Nephron progenitor cell (in vitro differentiated cells): ENCODE data around the gene ACOX3.
"Not testable (repeated sequence)": the region's sequence is repeated elsewhere in the genome, so short reads cannot be mapped to it uniquely, and the experiment has no call there.

Experiments
- DNase-seq: peaks from one replicate; pipeline ENCODE4 v3.0.0; 2021
- H3K27ac Mint-ChIP-seq: 2 replicates; pipeline ENCODE4 v1.8.0; 2021; ENCODE audit warnings: mild to moderate bottlenecking, moderate library complexity, mixed read lengths
- H3K27me3 Mint-ChIP-seq: 2 replicates; pipeline ENCODE4 v1.8.0; 2021; ENCODE audit warnings: mild to moderate bottlenecking, low read depth, mixed read lengths; ENCODE audit not compliant: poor library complexity
- H3K36me3 Mint-ChIP-seq: 2 replicates; pipeline ENCODE4 v1.8.0; 2021; ENCODE audit warnings: low read depth, mixed read lengths
- H3K4me1 Mint-ChIP-seq: 2 replicates; pipeline ENCODE4 v1.8.0; 2021; ENCODE audit warnings: mixed read lengths
- H3K4me3 Mint-ChIP-seq: 2 replicates; pipeline ENCODE4 v1.8.0; 2021; ENCODE audit warnings: mild to moderate bottlenecking, moderate library complexity, mixed read lengths
- H3K9me3 Mint-ChIP-seq: 2 replicates; pipeline ENCODE4 v1.8.0; 2021; ENCODE audit warnings: mild to moderate bottlenecking, moderate library complexity, mixed read lengths
- CTCF ChIP-seq: fragments of 200-600 bp; sonication (generic); IDR thresholded peaks from 2 replicates; pipeline ENCODE4 v1.5.0; 2021; ENCODE audit warnings: antibody characterized with exemption

ACOX3 gene

GRCh38 chr4:8440492-8441311, at the start of gene ACOX3, which contains the start of gene TRMT44:
Gene ACOX3 (minus strand): TSS chr4:8440723. CDS start chr4:8416521, 24,202 bp downstream.
Gene TRMT44 (plus strand): TSS chr4:8440777. CDS start chr4:8440823, 46 bp downstream.
- peak; percentile 95 for DNase-seq
- Mint-ChIP-seq H3K36me3 (peaks cover 12% of the 10 kb centered on the region), H3K27me3 (peaks cover 12% of the 10 kb centered on the region), H3K4me1 (peaks cover 55% of the 10 kb centered on the region), H3K4me3 (peak within 1 kb of the TSS; percentile 87), H3K27ac (peak within 1 kb of the TSS; percentile 98), H3K9me3 (peaks cover 20% of the 10 kb centered on the region)
- no peak for TF ChIP-seq CTCF

- H3K27me3 Mint-ChIP-seq = peaks cover 14% of the 10 kb centered on the region
- H3K27ac Mint-ChIP-seq = peak overlapping the region; percentile 73
- no peak for TF ChIP-seq CTCF
- no peak for DNase-seq
- H3K4me3 Mint-ChIP-seq = no peak overlapping the region
- H3K9me3 Mint-ChIP-seq = peaks cover 42% of the 10 kb centered on the region
- peaks cover 55% of the 10 kb centered on the region for H3K4me1 Mint-ChIP-seq
- peaks cover 54% of the 10 kb centered on the region for H3K36me3 Mint-ChIP-seq
These were observed 48.4 kb upstream of the ACOX3 start for GRCh38 chr4:8488791-8489369.

- H3K27ac Mint-ChIP-seq, H3K4me3 Mint-ChIP-seq, DNase-seq: not testable (repeated sequence)
- peaks cover 39% of the 10 kb centered on the region for H3K36me3 Mint-ChIP-seq
- peaks cover 15% of the 10 kb centered on the region for H3K27me3 Mint-ChIP-seq
- H3K9me3 Mint-ChIP-seq = peaks cover 42% of the 10 kb centered on the region
- H3K4me1 Mint-ChIP-seq = peaks cover 50% of the 10 kb centered on the region
These were observed 46.1 kb upstream of the ACOX3 start for GRCh38 chr4:8486643-8487042.

- no peak for DNase-seq
- Mint-ChIP-seq H3K9me3 (no peaks in the 10 kb centered on the region), H3K27me3 (peaks cover 15% of the 10 kb centered on the region), H3K4me1 (peaks cover 29% of the 10 kb centered on the region), H3K36me3 (peaks cover 25% of the 10 kb centered on the region), H3K4me3 (no peak overlapping the region), H3K27ac (no peak overlapping the region)
- TF ChIP-seq CTCF = no peak
These were observed 39.7 kb upstream of the ACOX3 start for GRCh38 chr4:8480221-8480620.

GRCh38 chr4:8478801-8479744, 38.5 kb upstream of the ACOX3 start:
- no peak for DNase-seq
- TF ChIP-seq CTCF = no peak
- H3K27ac Mint-ChIP-seq = no peak overlapping the region
- H3K4me3 Mint-ChIP-seq = no peak overlapping the region
- peaks cover 10% of the 10 kb centered on the region for H3K27me3 Mint-ChIP-seq
- H3K4me1 Mint-ChIP-seq = peaks cover 27% of the 10 kb centered on the region
- H3K9me3 Mint-ChIP-seq = no peaks in the 10 kb centered on the region
- H3K36me3 Mint-ChIP-seq = peaks cover 25% of the 10 kb centered on the region

GRCh38 chr4:8478371-8478770, 37.8 kb upstream of the ACOX3 start:
- Mint-ChIP-seq H3K4me1 (peaks cover 33% of the 10 kb centered on the region), H3K36me3 (peaks cover 25% of the 10 kb centered on the region), H3K27ac (no peak overlapping the region), H3K9me3 (no peaks in the 10 kb centered on the region), H3K27me3 (peaks cover 5% of the 10 kb centered on the region), H3K4me3 (no peak overlapping the region)
- no peak for TF ChIP-seq CTCF
- DNase-seq = no peak
